ENCODE results near the gene PLCB3. TPM values are rescaled to one million over a fixed set of nuclear protein-coding genes. Genes with fewer than 3 reads are reported as not detected.

The PLCB3 gene
- total and polyA plus RNA-seq, 2 of the 13 experiments (the other 11 are each of a cell fraction or from before 2014, with no cell fraction given), result 7.5 to 13.8 TPM

DNA sequence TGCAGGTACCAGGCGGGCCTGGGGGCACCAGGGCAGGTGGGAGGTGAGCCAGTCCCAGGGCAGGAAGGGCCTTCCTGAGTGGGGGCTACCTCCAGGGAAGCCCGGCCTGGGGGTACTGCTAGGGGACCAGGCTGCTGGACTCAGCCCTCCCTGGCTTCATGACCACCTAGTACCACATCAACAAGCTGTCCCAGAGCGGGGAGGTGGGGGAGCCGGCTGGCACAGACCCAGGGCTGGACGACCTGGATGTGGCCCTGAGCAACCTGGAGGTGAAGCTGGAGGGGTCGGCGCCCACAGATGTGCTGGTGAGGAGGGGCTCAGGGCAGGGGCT, 32.0 kb upstream of the PLCB3 start:
- peak; percentile 47 for TF ChIP-seq AGO2 (optimal IDR thresholded peaks at IDR 0.05; ENCODE audit: low read depth, low read length)
- no peak for TF ChIP-seq CENPX (CRISPR knock-in tag; IDR thresholded peaks at IDR 0.05)
- no peak for TF ChIP-seq JARID2 (CRISPR knock-in tag; IDR thresholded peaks at IDR 0.05; ENCODE audit: insufficient replicate concordance)
- TF ChIP-seq ZNF329 (CRISPR knock-in tag; IDR thresholded peaks at IDR 0.05; ENCODE audit: low read depth), result no peak
- no peak for TF ChIP-seq SRSF4 (IDR thresholded peaks at IDR 0.05; ENCODE audit: low read depth, low read length, poor library complexity, severe bottlenecking)
- TF ChIP-seq ZBTB1 (CRISPR knock-in tag; IDR thresholded peaks at IDR 0.05; ENCODE audit: borderline replicate concordance), result no peak
- TF ChIP-seq, protein P1, sequence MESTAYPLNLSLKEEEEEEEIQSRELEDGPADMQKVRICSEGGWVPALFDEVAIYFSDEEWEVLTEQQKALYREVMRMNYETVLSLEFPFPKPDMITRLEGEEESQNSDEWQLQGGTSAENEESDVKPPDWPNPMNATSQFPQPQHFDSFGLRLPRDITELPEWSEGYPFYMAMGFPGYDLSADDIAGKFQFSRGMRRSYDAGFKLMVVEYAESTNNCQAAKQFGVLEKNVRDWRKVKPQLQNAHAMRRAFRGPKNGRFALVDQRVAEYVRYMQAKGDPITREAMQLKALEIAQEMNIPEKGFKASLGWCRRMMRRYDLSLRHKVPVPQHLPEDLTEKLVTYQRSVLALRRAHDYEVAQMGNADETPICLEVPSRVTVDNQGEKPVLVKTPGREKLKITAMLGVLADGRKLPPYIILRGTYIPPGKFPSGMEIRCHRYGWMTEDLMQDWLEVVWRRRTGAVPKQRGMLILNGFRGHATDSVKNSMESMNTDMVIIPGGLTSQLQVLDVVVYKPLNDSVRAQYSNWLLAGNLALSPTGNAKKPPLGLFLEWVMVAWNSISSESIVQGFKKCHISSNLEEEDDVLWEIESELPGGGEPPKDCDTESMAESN (CRISPR knock-in tag; conservative IDR thresholded peaks at IDR 0.05), result no peak
- ATAC-seq, result peak; percentile 26
- ChIA-PET CTCF (ENCODE audit: low intra/inter-chr PET ratio, low total read pairs) (no interaction called here), POLR2A (no interaction called here)
- no peak overlapping the region for H3K4me3 ChIP-seq (replicated peaks in 1 of 3; ENCODE audit: insufficient read depth in 1 of 3, low read depth in 2 of 3, low read length in 3 of 3)
- WGBS (ENCODE audit: low lambda C conversion rate), result 90% methylated on average over 2 of the region's 7 CpGs
- no peak overlapping the region for H3K27ac ChIP-seq (ENCODE audit: extremely low read length, insufficient read depth, low read length)
- no peaks in the 10 kb centered on the region for H3K27me3 ChIP-seq (ENCODE audit: control insufficient read depth in 1 of 2, insufficient read depth in 2 of 2, low read length in 2 of 2)
- BruUV-seq (replicated peaks), result no TSS peak
- no peaks in the 10 kb centered on the region for H3K79me2 ChIP-seq (ENCODE audit: insufficient read depth, low read length)
- H3K9ac ChIP-seq (ENCODE audit: insufficient read depth, low read depth, low read length), result no peak overlapping the region
- no peaks in the 10 kb centered on the region for H3K9me3 ChIP-seq (ENCODE audit: low read length)
- in situ Hi-C loops (cut with HindIII; ENCODE audit: extremely low pct_ligation_motif_present, low pct_unique_long_range_greater_than_20kb), result no loop called here
- H3K36me3 ChIP-seq (replicated peaks in 1 of 2; ENCODE audit: control insufficient read depth in 1 of 2, insufficient read depth in 2 of 2, low read length in 2 of 2), result peaks cover 0 to 3% of the 10 kb centered on the region in 2 experiments; a peak in 2 of 5 replicates
- DNase-seq (ENCODE audit: low spot score), result no peak
- no peak overlapping the region for H3K4me2 ChIP-seq (ENCODE audit: low read depth, low read length)
- peaks cover 33% of the 10 kb centered on the region for H3K4me1 ChIP-seq (ENCODE audit: insufficient read depth, low read length)
- H4K20me1 ChIP-seq (ENCODE audit: insufficient read depth, low read length), result no peaks in the 10 kb centered on the region
- intact Hi-C loops (cut with micrococcal nuclease; ENCODE audit: unreplicated experiment), result no loop called here
- no peak for FAIRE-seq
- no peak overlapping the region for H2AFZ ChIP-seq (ENCODE audit: low read length)

DNA sequence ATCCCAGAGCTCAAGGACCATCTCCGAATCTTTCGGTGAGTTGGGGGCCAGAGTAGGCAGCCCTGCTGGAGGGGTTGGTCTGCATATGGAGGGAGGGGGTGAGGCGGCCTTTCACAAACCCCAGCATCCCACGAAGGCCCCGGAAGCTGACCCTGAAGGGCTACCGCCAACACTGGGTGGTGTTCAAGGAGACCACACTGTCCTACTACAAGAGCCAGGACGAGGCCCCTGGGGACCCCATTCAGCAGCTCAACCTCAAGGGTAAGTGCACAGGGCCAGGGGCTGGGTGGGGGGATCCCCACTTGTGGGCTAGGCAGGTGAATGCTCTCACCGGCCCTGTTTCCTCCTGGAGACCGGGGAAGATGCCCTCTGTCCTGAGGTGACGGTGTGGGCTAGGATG, 31.6 kb upstream of the PLCB3 start:
- BruUV-seq (replicated peaks), result no TSS peak
- DNase-seq (ENCODE audit: low spot score) (no peak), FAIRE-seq (no peak)

More for the DNA sequence above, 31.6 kb upstream of the PLCB3 start:
- intact Hi-C loops (cut with micrococcal nuclease; ENCODE audit: unreplicated experiment), result no loop called here
- no peak overlapping the region for H3K4me2 ChIP-seq (ENCODE audit: low read depth, low read length)
- no peak overlapping the region for H2AFZ ChIP-seq (ENCODE audit: low read length)
- ChIA-PET CTCF (ENCODE audit: low intra/inter-chr PET ratio, low total read pairs) (no interaction called here), POLR2A (no interaction called here)
- no peaks in the 10 kb centered on the region for H3K79me2 ChIP-seq (ENCODE audit: insufficient read depth, low read length)
- ATAC-seq, result peak; percentile 32
- no peak for TF ChIP-seq MLLT10 (CRISPR knock-in tag; IDR thresholded peaks at IDR 0.05)
- TF ChIP-seq AGO1 (IDR thresholded peaks at IDR 0.05; ENCODE audit: low read depth, low read length, poor library complexity, severe bottlenecking), result peak; percentile 8
- TF ChIP-seq, protein P2, sequence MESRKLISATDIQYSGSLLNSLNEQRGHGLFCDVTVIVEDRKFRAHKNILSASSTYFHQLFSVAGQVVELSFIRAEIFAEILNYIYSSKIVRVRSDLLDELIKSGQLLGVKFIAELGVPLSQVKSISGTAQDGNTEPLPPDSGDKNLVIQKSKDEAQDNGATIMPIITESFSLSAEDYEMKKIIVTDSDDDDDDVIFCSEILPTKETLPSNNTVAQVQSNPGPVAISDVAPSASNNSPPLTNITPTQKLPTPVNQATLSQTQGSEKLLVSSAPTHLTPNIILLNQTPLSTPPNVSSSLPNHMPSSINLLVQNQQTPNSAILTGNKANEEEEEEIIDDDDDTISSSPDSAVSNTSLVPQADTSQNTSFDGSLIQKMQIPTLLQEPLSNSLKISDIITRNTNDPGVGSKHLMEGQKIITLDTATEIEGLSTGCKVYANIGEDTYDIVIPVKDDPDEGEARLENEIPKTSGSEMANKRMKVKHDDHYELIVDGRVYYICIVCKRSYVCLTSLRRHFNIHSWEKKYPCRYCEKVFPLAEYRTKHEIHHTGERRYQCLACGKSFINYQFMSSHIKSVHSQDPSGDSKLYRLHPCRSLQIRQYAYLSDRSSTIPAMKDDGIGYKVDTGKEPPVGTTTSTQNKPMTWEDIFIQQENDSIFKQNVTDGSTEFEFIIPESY (CRISPR knock-in tag; IDR thresholded peaks at IDR 0.05), result peak; percentile 84
- no peak for TF ChIP-seq ZNF451 (CRISPR knock-in tag; IDR thresholded peaks at IDR 0.05)
- TF ChIP-seq, protein P3, sequence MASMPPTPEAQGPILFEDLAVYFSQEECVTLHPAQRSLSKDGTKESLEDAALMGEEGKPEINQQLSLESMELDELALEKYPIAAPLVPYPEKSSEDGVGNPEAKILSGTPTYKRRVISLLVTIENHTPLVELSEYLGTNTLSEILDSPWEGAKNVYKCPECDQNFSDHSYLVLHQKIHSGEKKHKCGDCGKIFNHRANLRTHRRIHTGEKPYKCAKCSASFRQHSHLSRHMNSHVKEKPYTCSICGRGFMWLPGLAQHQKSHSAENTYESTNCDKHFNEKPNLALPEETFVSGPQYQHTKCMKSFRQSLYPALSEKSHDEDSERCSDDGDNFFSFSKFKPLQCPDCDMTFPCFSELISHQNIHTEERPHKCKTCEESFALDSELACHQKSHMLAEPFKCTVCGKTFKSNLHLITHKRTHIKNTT (CRISPR knock-in tag; IDR thresholded peaks at IDR 0.05), result no peak
- no peak for TF ChIP-seq GTF3A (CRISPR knock-in tag; conservative IDR thresholded peaks at IDR 0.05)
- no peaks in the 10 kb centered on the region for H3K9me3 ChIP-seq (ENCODE audit: low read length)
- no peak overlapping the region for H3K4me3 ChIP-seq (replicated peaks in 1 of 3; ENCODE audit: insufficient read depth in 1 of 3, low read depth in 2 of 3, low read length in 3 of 3)
- no peak overlapping the region for H3K9ac ChIP-seq (ENCODE audit: insufficient read depth, low read depth, low read length)
- WGBS (ENCODE audit: low lambda C conversion rate), result 100% methylated on average over 1 of the region's 10 CpGs
- no peaks in the 10 kb centered on the region for H4K20me1 ChIP-seq (ENCODE audit: insufficient read depth, low read length)
- H3K36me3 ChIP-seq (replicated peaks in 1 of 2; ENCODE audit: control insufficient read depth in 1 of 2, insufficient read depth in 2 of 2, low read length in 2 of 2), result peaks cover 0 to 3% of the 10 kb centered on the region in 2 experiments; a peak in 2 of 5 replicates
- H3K27me3 ChIP-seq (ENCODE audit: control insufficient read depth in 1 of 2, insufficient read depth in 2 of 2, low read length in 2 of 2), result no peaks in the 10 kb centered on the region
- H3K4me1 ChIP-seq (ENCODE audit: insufficient read depth, low read length), result peaks cover 37% of the 10 kb centered on the region
- H3K27ac ChIP-seq (ENCODE audit: extremely low read length, insufficient read depth, low read length), result no peak overlapping the region
- in situ Hi-C loops (cut with HindIII; ENCODE audit: extremely low pct_ligation_motif_present, low pct_unique_long_range_greater_than_20kb), result no loop called here
